Osteoblast (primary cell): ENCODE data around the gene MLKL. TPM values are rescaled to one million over a fixed set of nuclear protein-coding genes. Genes with fewer than 3 reads are reported as not detected.
A peak's percentile ranks its signal among the peaks of the same experiment; 100 is the strongest.
"Not testable (repeated sequence)": the region's sequence is repeated elsewhere in the genome, so short reads cannot be mapped to it uniquely, and the experiment has no call there.

Experiments
- DNase-seq: peaks from one replicate; pipeline ENCODE4 v3.0.0; 2011; ENCODE audit warnings: low spot score, mixed read lengths; ENCODE audit not compliant: insufficient read length; ENCODE audit errors: missing footprints
- H2AFZ ChIP-seq: 2 replicates; pipeline ENCODE4 v1.6.0; 2011; ENCODE audit warnings: mild to moderate bottlenecking, low read length
- H3K27ac ChIP-seq: 2 replicates; pipeline ENCODE4 v1.5.1; 2011; ENCODE audit warnings: mild to moderate bottlenecking, low read depth, low read length, moderate library complexity
- H3K27me3 ChIP-seq: 2 replicates; pipeline ENCODE4 v1.6.0; 2012; ENCODE audit warnings: mild to moderate bottlenecking, control low read depth, inconsistent platforms, low read length, moderate library complexity; ENCODE audit not compliant: insufficient read depth
- H3K36me3 ChIP-seq: 2 replicates; pipeline ENCODE4 v1.5.1; 2011; ENCODE audit warnings: mild to moderate bottlenecking, low read length, control low read depth, moderate library complexity; ENCODE audit not compliant: insufficient read depth
- H3K4me1 ChIP-seq: 2 replicates; pipeline ENCODE4 v1.5.1; 2011; ENCODE audit warnings: mild to moderate bottlenecking, low read length, control low read depth, moderate library complexity; ENCODE audit not compliant: insufficient read depth
- H3K4me2 ChIP-seq: 2 replicates; pipeline ENCODE4 v1.6.0; 2011; ENCODE audit warnings: mild to moderate bottlenecking, low read length; ENCODE audit not compliant: insufficient read depth
- H3K4me3 ChIP-seq: fragments of 200-600 bp; sonication (generic); 3 replicates; pipeline ENCODE4 v1.5.1; 2012; ENCODE audit warnings: mild to moderate bottlenecking, low read length, inconsistent platforms; ENCODE audit not compliant: insufficient read depth
- H3K79me2 ChIP-seq: 2 replicates; pipeline ENCODE4 v1.6.0; 2012; ENCODE audit warnings: mild to moderate bottlenecking, low read length, control low read depth, inconsistent platforms; ENCODE audit not compliant: insufficient read depth
- H3K9me3 ChIP-seq: 2 replicates; pipeline ENCODE4 v1.5.1; 2011; ENCODE audit warnings: low read depth, low read length, control low read depth
- H4K20me1 ChIP-seq: 2 replicates; pipeline ENCODE4 v1.6.0; 2012; ENCODE audit warnings: mild to moderate bottlenecking, low read length, control low read depth; ENCODE audit not compliant: insufficient read depth
- total RNA-seq: library from RNA; depleted of rRNA; stranded (reverse); fragments of >200 nt; gene quantifications from 2 replicates; pipeline ENCODE4 v1.2.3, GENCODE V29; 2012
- TF ChIP-seq, protein P1 (sequence below): IDR thresholded peaks from 2 replicates; pipeline ENCODE4 v1.5.1; 2011; ENCODE audit warnings: mild to moderate bottlenecking, low read depth, low read length, moderate library complexity; ENCODE audit errors: extremely low read depth

Gene MLKL
- total RNA-seq, 1 donor = 5.1 TPM

GRCh38 chr16:74677868-74678267 lies 22.8 kb downstream of the MLKL start:
- H2AFZ ChIP-seq = no peak overlapping the region
- peaks cover 21% of the 10 kb centered on the region for H3K36me3 ChIP-seq
- TF ChIP-seq, protein P1, sequence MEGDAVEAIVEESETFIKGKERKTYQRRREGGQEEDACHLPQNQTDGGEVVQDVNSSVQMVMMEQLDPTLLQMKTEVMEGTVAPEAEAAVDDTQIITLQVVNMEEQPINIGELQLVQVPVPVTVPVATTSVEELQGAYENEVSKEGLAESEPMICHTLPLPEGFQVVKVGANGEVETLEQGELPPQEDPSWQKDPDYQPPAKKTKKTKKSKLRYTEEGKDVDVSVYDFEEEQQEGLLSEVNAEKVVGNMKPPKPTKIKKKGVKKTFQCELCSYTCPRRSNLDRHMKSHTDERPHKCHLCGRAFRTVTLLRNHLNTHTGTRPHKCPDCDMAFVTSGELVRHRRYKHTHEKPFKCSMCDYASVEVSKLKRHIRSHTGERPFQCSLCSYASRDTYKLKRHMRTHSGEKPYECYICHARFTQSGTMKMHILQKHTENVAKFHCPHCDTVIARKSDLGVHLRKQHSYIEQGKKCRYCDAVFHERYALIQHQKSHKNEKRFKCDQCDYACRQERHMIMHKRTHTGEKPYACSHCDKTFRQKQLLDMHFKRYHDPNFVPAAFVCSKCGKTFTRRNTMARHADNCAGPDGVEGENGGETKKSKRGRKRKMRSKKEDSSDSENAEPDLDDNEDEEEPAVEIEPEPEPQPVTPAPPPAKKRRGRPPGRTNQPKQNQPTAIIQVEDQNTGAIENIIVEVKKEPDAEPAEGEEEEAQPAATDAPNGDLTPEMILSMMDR = no peak
- no peaks in the 10 kb centered on the region for H3K79me2 ChIP-seq
- no peak overlapping the region for H3K4me3 ChIP-seq
- H4K20me1 ChIP-seq = no peaks in the 10 kb centered on the region
- no peak overlapping the region for H3K27ac ChIP-seq
- no peaks in the 10 kb centered on the region for H3K4me1 ChIP-seq
- H3K4me2 ChIP-seq = no peak overlapping the region
- DNase-seq = no peak
- H3K9me3 ChIP-seq = no peaks in the 10 kb centered on the region
- no peaks in the 10 kb centered on the region for H3K27me3 ChIP-seq

GRCh38 chr16:74673876-74674275 lies 26.8 kb downstream of the MLKL start:
- TF ChIP-seq, protein P1 = no peak
- H3K9me3 ChIP-seq = no peaks in the 10 kb centered on the region
- no peaks in the 10 kb centered on the region for H3K79me2 ChIP-seq
- H3K27me3 ChIP-seq = no peaks in the 10 kb centered on the region
- H3K36me3 ChIP-seq = peaks cover 9% of the 10 kb centered on the region
- no peak overlapping the region for H3K4me3 ChIP-seq
- DNase-seq = no peak
- H3K4me2 ChIP-seq = no peak overlapping the region
- H2AFZ ChIP-seq = no peak overlapping the region
- no peak overlapping the region for H3K27ac ChIP-seq
- no peaks in the 10 kb centered on the region for H3K4me1 ChIP-seq
- no peaks in the 10 kb centered on the region for H4K20me1 ChIP-seq

DNA sequence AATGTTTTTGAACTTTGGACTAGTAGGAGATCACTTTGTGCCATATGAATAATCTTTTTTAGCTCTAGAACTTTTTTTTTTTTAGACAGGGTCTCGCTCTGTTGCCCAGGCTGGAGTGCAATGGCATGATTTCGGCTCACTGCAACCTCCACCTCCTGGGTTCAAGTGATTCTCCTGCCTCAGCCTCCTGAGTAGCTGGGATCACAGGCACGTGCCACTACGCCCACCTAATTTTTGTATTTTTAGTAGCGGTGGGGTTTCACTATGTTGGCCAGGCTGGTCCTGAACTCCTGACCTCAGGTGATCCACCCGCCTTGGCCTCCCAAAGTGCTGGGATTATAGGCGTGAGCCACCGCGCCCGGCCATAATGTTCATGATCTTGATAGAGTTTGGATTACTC lies 31.8 kb downstream of the MLKL start:
- DNase-seq, H3K9me3 ChIP-seq, H2AFZ ChIP-seq, H3K4me2 ChIP-seq, H3K27me3 ChIP-seq, H4K20me1 ChIP-seq, H3K4me1 ChIP-seq, H3K27ac ChIP-seq, H3K4me3 ChIP-seq: not testable (repeated sequence)
- Histone ChIP-seq H3K79me2 (peaks cover 28% of the 10 kb centered on the region), H3K36me3 (peaks cover 10% of the 10 kb centered on the region)

- Histone ChIP-seq H3K27ac (peak overlapping the region; percentile 24), H3K4me3 (peak overlapping the region; percentile 94), H4K20me1 (no peaks in the 10 kb centered on the region), H3K4me2 (peak overlapping the region; percentile 95), H3K36me3 (peaks cover 23% of the 10 kb centered on the region), H3K4me1 (peaks cover 8% of the 10 kb centered on the region), H3K27me3 (no peaks in the 10 kb centered on the region), H3K79me2 (peaks cover 43% of the 10 kb centered on the region), H3K9me3 (no peaks in the 10 kb centered on the region), H2AFZ (peak overlapping the region; percentile 97)
- DNase-seq = peak; percentile 87
- TF ChIP-seq, protein P1 = no peak
These were observed 33.4 kb downstream of the MLKL start for GRCh38 chr16:74667255-74667700.
